CD14-positive monocyte (primary cell): ENCODE measurements around the gene AR. TPM values are rescaled to one million over a fixed set of nuclear protein-coding genes. Genes with fewer than 3 reads are reported as not detected.

ENCODE experiments used
- DNase-seq, 3 donors: peaks; one replicate each; pipeline ENCODE4 v3.0.0-alpha.2; 2011 to 2022
- H2AFZ ChIP-seq: 2 replicates; pipeline ENCODE4 v1.6.0; 2012; ENCODE audit warnings: mild to moderate bottlenecking, low read depth, low read length, inconsistent platforms; ENCODE audit not compliant: insufficient read depth, poor library complexity, severe bottlenecking
- H3K27ac ChIP-seq, 2 donors: 1 replicate in 1 of 2; 2 replicates in 1 of 2; pipeline ENCODE4 v1.5.1; 2012 to 2013; ENCODE audit warnings: low read length in 2 of 2, control low read depth in 1 of 2, inconsistent platforms in 1 of 2, low read depth in 1 of 2, mild to moderate bottlenecking in 1 of 2
- H3K27me3 ChIP-seq, 2 donors: one replicate each; pipeline versions ENCODE4 v1.6.0 to v1.6.1; 2011 to 2013; ENCODE audit warnings: low read length in 2 of 2; ENCODE audit not compliant: control insufficient read depth in 2 of 2, insufficient read depth in 2 of 2
- H3K36me3 ChIP-seq, 2 donors: replicated peaks in 1 of 2; 1 replicate in 1 of 2; 2 replicates in 1 of 2; pipeline versions ENCODE4 v1.5.1 to v1.6.1; 2012 to 2013; ENCODE audit warnings: low read length in 2 of 2, control low read depth in 1 of 2, inconsistent platforms in 1 of 2, mild to moderate bottlenecking in 1 of 2; ENCODE audit not compliant: insufficient read depth in 2 of 2, control insufficient read depth in 1 of 2
- H3K4me1 ChIP-seq, 2 donors: 1 replicate in 1 of 2; 2 replicates in 1 of 2; pipeline versions ENCODE4 v1.5.1 to v1.6.1; 2012 to 2013; ENCODE audit warnings: low read length in 2 of 2, control low read depth in 1 of 2, inconsistent platforms in 1 of 2, mild to moderate bottlenecking in 1 of 2, moderate library complexity in 1 of 2; ENCODE audit not compliant: insufficient read depth in 2 of 2, control insufficient read depth in 1 of 2
- H3K4me2 ChIP-seq: replicated peaks from 2 replicates; pipeline ENCODE3; 2012; ENCODE audit warnings: low read length, moderate library complexity, mild to moderate bottlenecking; ENCODE audit not compliant: poor library complexity, severe bottlenecking; ENCODE audit errors: extremely low read depth
- H3K4me3 ChIP-seq, 3 experiments: fragments of 200-600 bp in 1 of 3; sonication (generic) in 1 of 3; replicated peaks in 1 of 3; 1 replicate in 2 of 3; 2 replicates in 1 of 3; pipeline ENCODE4 v1.5.1; 2011 to 2013; ENCODE audit warnings: low read length in 3 of 3, mild to moderate bottlenecking in 3 of 3, control low read depth in 2 of 3, low read depth in 2 of 3, inconsistent platforms in 1 of 3, moderate library complexity in 1 of 3
- H3K79me2 ChIP-seq: 2 replicates; pipeline ENCODE4 v1.6.0; 2012; ENCODE audit warnings: mild to moderate bottlenecking, control low read depth, inconsistent platforms, low read length, moderate library complexity; ENCODE audit not compliant: insufficient read depth
- H3K9ac ChIP-seq: 2 replicates; pipeline ENCODE4 v1.6.0; 2017; ENCODE audit warnings: low read length, mild to moderate bottlenecking; ENCODE audit not compliant: insufficient read depth, poor library complexity, severe bottlenecking
- H3K9me3 ChIP-seq, 2 donors: replicated peaks in 1 of 2; 1 replicate in 1 of 2; 2 replicates in 1 of 2; pipeline versions ENCODE4 v1.5.1 to v1.6.1; 2012 to 2013; ENCODE audit warnings: low read length in 2 of 2, control low read depth in 1 of 2; ENCODE audit not compliant: control insufficient read depth in 1 of 2, insufficient read depth in 1 of 2
- H4K20me1 ChIP-seq: 2 replicates; pipeline ENCODE4 v1.6.0; 2012; ENCODE audit warnings: mild to moderate bottlenecking, low read length, control low read depth, moderate library complexity; ENCODE audit not compliant: insufficient read depth
- H3K27ac Mint-ChIP-seq, 7 donors: one replicate each; pipeline ENCODE4 v1.8.0; 2020; ENCODE audit warnings: mild to moderate bottlenecking in 7 of 7, mixed read lengths in 7 of 7, moderate library complexity in 6 of 7, inconsistent platforms in 2 of 7
- H3K27me3 Mint-ChIP-seq, 3 donors: one replicate each; pipeline ENCODE4 v1.8.0; 2021 to 2022; ENCODE audit warnings: low read depth in 3 of 3, mild to moderate bottlenecking in 3 of 3, mixed read lengths in 3 of 3, moderate library complexity in 3 of 3, inconsistent platforms in 1 of 3
- H3K36me3 Mint-ChIP-seq, 2 donors: one replicate each; pipeline ENCODE4 v1.8.0; 2020; ENCODE audit warnings: mixed read lengths in 2 of 2, inconsistent platforms in 1 of 2, mild to moderate bottlenecking in 1 of 2
- H3K4me1 Mint-ChIP-seq: one replicate; pipeline ENCODE4 v1.8.0; 2020; ENCODE audit warnings: mild to moderate bottlenecking, mixed read lengths
- H3K4me3 Mint-ChIP-seq, 2 donors: one replicate each; pipeline ENCODE4 v1.8.0; 2020; ENCODE audit warnings: mild to moderate bottlenecking in 2 of 2, mixed read lengths in 2 of 2, moderate library complexity in 1 of 2
- H3K9me3 Mint-ChIP-seq, 7 donors: one replicate each; pipeline ENCODE4 v1.8.0; 2020 to 2022; ENCODE audit warnings: mixed read lengths in 7 of 7, mild to moderate bottlenecking in 6 of 7, moderate library complexity in 6 of 7, inconsistent platforms in 2 of 7
- CTCF ChIP-seq: fragments of 200-600 bp; IDR thresholded peaks from one replicate; pipeline ENCODE4 v1.8.0; 2022; ENCODE audit warnings: antibody characterized with exemption, mild to moderate bottlenecking
- WGBS: methylation state at CpG from one replicate; pipeline ENCODE4 v1.1.5; 2013; ENCODE audit warnings: missing lambda C conversion rate; ENCODE audit not compliant: insufficient coverage; 5-methylcytosine and 5-hydroxymethylcytosine counted together
- intact Hi-C, 2 donors: fragments of 100-400 bp; cut with micrococcal nuclease; formaldehyde crosslinking; loops; one replicate each; pipeline versions ENCODE4 v1.15.0 to v1.15.1; 2023
- polyA plus RNA-seq, 3 donors: library from polyadenylated mRNA; depleted of rRNA in 1 of 3; unstranded in 2 of 3; stranded (reverse) in 1 of 3; fragments of 300-500 nt in 2 of 3; fragments of >200 nt in 1 of 3; fragmentation: Illumina TruSeq in 2 of 3; gene quantifications; 1 replicate in 2 of 3; 2 replicates in 1 of 3; pipeline ENCODE4 v1.2.3, GENCODE V29; 2012 to 2021

The AR gene
- polyA plus RNA-seq, 3 donors = not detected

- no peaks in the 10 kb centered on the region for H3K4me1 Mint-ChIP-seq
- no peak overlapping the region for H3K4me3 ChIP-seq
- no peak overlapping the region for H3K4me2 ChIP-seq
- no peak overlapping the region for H3K27ac Mint-ChIP-seq
- DNase-seq = no peak
- intact Hi-C loops = no loop called here
- no peaks in the 10 kb centered on the region for H3K79me2 ChIP-seq
- H3K36me3 Mint-ChIP-seq = no peaks in the 10 kb centered on the region
- no peaks in the 10 kb centered on the region for H3K36me3 ChIP-seq
- no peak overlapping the region for H3K4me3 Mint-ChIP-seq
- no peaks in the 10 kb centered on the region for H3K27me3 ChIP-seq
- H3K4me1 ChIP-seq = no peaks in the 10 kb centered on the region
- H2AFZ ChIP-seq = no peak overlapping the region
- H3K9me3 ChIP-seq = no peaks in the 10 kb centered on the region
- H4K20me1 ChIP-seq = no peaks in the 10 kb centered on the region
- H3K9ac ChIP-seq = no peak overlapping the region
- H3K9me3 Mint-ChIP-seq = no peaks in the 10 kb centered on the region
- H3K27me3 Mint-ChIP-seq = peaks cover 0 to 3% (median 0%) of the 10 kb centered on the region in 3 donors
- TF ChIP-seq CTCF = no peak
- H3K27ac ChIP-seq = no peak overlapping the region
Observed at GRCh38 chrX:67570839-67571238, 27.0 kb downstream of the AR start.

GRCh38 chrX:67574696-67575095, 30.9 kb downstream of the AR start:
- H3K4me1 ChIP-seq = no peaks in the 10 kb centered on the region
- H3K27ac Mint-ChIP-seq = no peak overlapping the region
- intact Hi-C loops = no loop called here
- peaks cover 0 to 3% (median 0%) of the 10 kb centered on the region in 7 donors for H3K9me3 Mint-ChIP-seq
- H3K4me2 ChIP-seq = no peak overlapping the region
- no peaks in the 10 kb centered on the region for H3K4me1 Mint-ChIP-seq
- no peaks in the 10 kb centered on the region for H3K79me2 ChIP-seq
- no peaks in the 10 kb centered on the region for H4K20me1 ChIP-seq
- H3K9me3 ChIP-seq = no peaks in the 10 kb centered on the region
- H3K36me3 Mint-ChIP-seq = no peaks in the 10 kb centered on the region
- peaks cover 0 to 2% of the 10 kb centered on the region in 2 donors for H3K27me3 ChIP-seq
- H3K9ac ChIP-seq = no peak overlapping the region
- no peak for TF ChIP-seq CTCF
- no peak overlapping the region for H3K4me3 Mint-ChIP-seq
- H2AFZ ChIP-seq = no peak overlapping the region
- no peak overlapping the region for H3K27ac ChIP-seq
- no peaks in the 10 kb centered on the region for H3K36me3 ChIP-seq
- no peak for DNase-seq
- H3K4me3 ChIP-seq = no peak overlapping the region
- peaks cover 0 to 3% (median 0%) of the 10 kb centered on the region in 3 donors for H3K27me3 Mint-ChIP-seq
- no CpG with 5 or more reads among the region's 2 CpGs for WGBS
